Stimulated activated CD8-positive, alpha-beta memory T cell treated with anti-CD3 and anti-CD28 coated beads, Interleukin-12 subunit alpha, Interleukin-12 subunit beta, amount 100 ng/mL, for 4 hours (primary cell): ENCODE data around the gene POM121C.
"Not testable (repeated sequence)": the region's sequence is repeated elsewhere in the genome, so short reads cannot be mapped to it uniquely, and the experiment has no call there.

ENCODE experiments used
- DNase-seq: peaks from one replicate; pipeline ENCODE4 v3.0.0-alpha.2; 2020; ENCODE audit warnings: low read depth

POM121C gene

GRCh38 chr7:75393194-75393593 is 92.9 kb downstream of the POM121C start:
- DNase-seq = not testable (repeated sequence)

DNA sequence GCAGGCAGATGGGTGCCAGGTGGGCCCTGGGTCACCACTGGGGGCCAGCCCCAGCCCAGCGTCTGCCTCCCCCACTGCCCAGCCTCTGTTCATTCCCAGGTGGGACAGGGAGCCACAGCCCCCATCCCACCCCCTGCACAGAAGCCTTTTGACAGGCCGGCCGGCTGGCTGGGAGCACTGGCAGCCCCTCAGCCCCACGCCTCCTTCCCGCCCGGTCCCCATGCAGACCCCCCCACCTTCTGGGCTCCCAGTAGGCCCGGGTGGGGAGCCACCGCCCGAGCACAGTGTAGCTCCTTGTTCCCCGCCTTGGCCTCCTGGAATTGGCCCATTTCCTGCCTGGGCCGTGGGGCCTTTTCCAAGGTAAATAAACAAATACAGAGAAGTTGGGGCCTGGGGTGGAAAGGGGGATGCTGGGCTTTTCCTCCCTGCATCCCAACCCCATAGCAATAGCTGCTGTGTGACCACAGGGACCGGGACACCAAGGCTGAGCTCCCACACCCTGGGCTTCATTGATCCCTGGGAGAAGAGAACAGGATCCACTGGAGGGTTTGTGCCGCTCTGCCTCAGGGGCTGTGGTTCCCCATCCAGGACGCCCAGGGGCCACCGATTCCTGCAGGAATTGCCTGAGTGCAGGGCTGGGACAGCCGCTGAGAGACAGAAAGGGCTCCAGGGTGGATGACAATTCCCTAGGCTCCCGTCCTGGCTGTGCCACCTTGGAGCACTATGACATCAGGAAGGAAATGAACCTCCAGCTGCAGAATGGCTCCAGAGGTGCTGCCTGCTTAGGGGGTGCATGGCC is 111.4 kb downstream of the POM121C start:
- DNase-seq = not testable (repeated sequence)

GRCh38 chr7:75374144-75374518 is 112.0 kb downstream of the POM121C start:
- DNase-seq = not testable (repeated sequence)

- DNase-seq = not testable (repeated sequence)
Observed at GRCh38 chr7:75367313-75367712, 118.8 kb downstream of the POM121C start.
